Trophoblast cell (in vitro differentiated cells and primary cell): ENCODE measurements around the gene LOX.
A peak's percentile ranks its signal among the peaks of the same experiment; 100 is the strongest.
"Not testable (repeated sequence)": the region's sequence is repeated elsewhere in the genome, so short reads cannot be mapped to it uniquely, and the experiment has no call there.

Source experiments
- DNase-seq, 2 donors: peaks; one replicate each; pipeline ENCODE4 v3.0.0-alpha.2; 2016
- H2AFZ ChIP-seq: 2 replicates; pipeline ENCODE4 v1.6.1; 2013; ENCODE audit warnings: low read length, moderate library complexity, mild to moderate bottlenecking; ENCODE audit not compliant: insufficient read depth, poor library complexity
- H2AK5ac ChIP-seq: 2 replicates; pipeline ENCODE4 v1.6.1; 2013; ENCODE audit warnings: mild to moderate bottlenecking, low read length
- H2BK120ac ChIP-seq: 2 replicates; pipeline ENCODE4 v1.6.1; 2013; ENCODE audit warnings: low read length, mild to moderate bottlenecking, moderate library complexity; ENCODE audit not compliant: insufficient read depth, poor library complexity
- H2BK12ac ChIP-seq: 2 replicates; pipeline ENCODE4 v1.6.1; 2013; ENCODE audit warnings: mild to moderate bottlenecking, low read length, moderate library complexity
- H2BK5ac ChIP-seq: 2 replicates; pipeline ENCODE4 v1.6.1; 2013; ENCODE audit warnings: low read length, low read depth, moderate library complexity, mild to moderate bottlenecking; ENCODE audit not compliant: poor library complexity
- H3K14ac ChIP-seq: 2 replicates; pipeline ENCODE4 v1.6.1; 2013; ENCODE audit warnings: mild to moderate bottlenecking, low read length
- H3K18ac ChIP-seq: 2 replicates; pipeline ENCODE4 v1.6.1; 2013; ENCODE audit warnings: mild to moderate bottlenecking, low read length
- H3K23ac ChIP-seq: 2 replicates; pipeline ENCODE4 v1.6.1; 2013; ENCODE audit warnings: low read length
- H3K27ac ChIP-seq: 2 replicates; pipeline ENCODE4 v1.5.1; 2013; ENCODE audit warnings: low read depth, mild to moderate bottlenecking, inconsistent platforms, low read length, moderate library complexity
- H3K27me3 ChIP-seq: 2 replicates; pipeline ENCODE4 v1.6.1; 2013; ENCODE audit warnings: inconsistent platforms, mild to moderate bottlenecking, low read length, moderate library complexity; ENCODE audit not compliant: insufficient read depth
- H3K36me3 ChIP-seq, 2 experiments: 1 replicate in 1 of 2; 2 replicates in 1 of 2; pipeline ENCODE4 v1.6.1; 2013; ENCODE audit warnings: low read length in 2 of 2, mild to moderate bottlenecking in 2 of 2, moderate library complexity in 1 of 2; ENCODE audit not compliant: insufficient read depth in 2 of 2, control insufficient read depth in 1 of 2
- H3K4ac ChIP-seq: 2 replicates; pipeline ENCODE4 v1.6.1; 2013; ENCODE audit warnings: low read depth, mild to moderate bottlenecking, low read length, moderate library complexity
- H3K4me1 ChIP-seq, 2 experiments: 1 replicate in 1 of 2; 2 replicates in 1 of 2; pipeline ENCODE4 v1.6.1; 2013; ENCODE audit warnings: low read length in 2 of 2, mild to moderate bottlenecking in 2 of 2, moderate library complexity in 1 of 2; ENCODE audit not compliant: insufficient read depth in 2 of 2, control insufficient read depth in 1 of 2
- H3K4me2 ChIP-seq: 2 replicates; pipeline ENCODE4 v1.6.1; 2013; ENCODE audit warnings: inconsistent platforms, mild to moderate bottlenecking, low read length, moderate library complexity
- H3K4me3 ChIP-seq: 2 replicates; pipeline ENCODE4 v1.5.1; 2013; ENCODE audit warnings: mild to moderate bottlenecking, low read depth, low read length, inconsistent platforms
- H3K79me1 ChIP-seq: one replicate; pipeline ENCODE4 v1.6.1; 2013; ENCODE audit warnings: low read length
- H3K79me2 ChIP-seq: 2 replicates; pipeline ENCODE4 v1.6.1; 2013; ENCODE audit warnings: low read length, mild to moderate bottlenecking; ENCODE audit not compliant: control insufficient read depth, insufficient read depth, poor library complexity
- H3K9ac ChIP-seq: 2 replicates; pipeline ENCODE4 v1.6.1; 2013; ENCODE audit warnings: mild to moderate bottlenecking, low read length
- H3K9me3 ChIP-seq: 2 replicates; pipeline ENCODE4 v1.6.1; 2013; ENCODE audit warnings: low read depth, mild to moderate bottlenecking, control low read depth, inconsistent platforms, low read length; ENCODE audit not compliant: insufficient read depth
- H4K12ac ChIP-seq: 2 replicates; pipeline ENCODE4 v1.6.1; 2013; ENCODE audit warnings: low read depth, mild to moderate bottlenecking, low read length, moderate library complexity
- H4K8ac ChIP-seq: 2 replicates; pipeline ENCODE4 v1.6.1; 2013; ENCODE audit warnings: low read depth, mild to moderate bottlenecking, low read length, moderate library complexity
- H4K91ac ChIP-seq: one replicate; pipeline ENCODE4 v1.6.1; 2013; ENCODE audit warnings: low read depth, mild to moderate bottlenecking, low read length, moderate library complexity
- WGBS: extraction: QIAGEN DNeasy Blood & Tissue Kit; methylation state at CpG from one replicate; pipeline ENCODE4 v1.1.7; 2013; ENCODE audit warnings: missing lambda C conversion rate; ENCODE audit not compliant: insufficient read length, insufficient coverage; ENCODE audit errors: extremely low coverage; 5-methylcytosine and 5-hydroxymethylcytosine counted together

LOX gene

DNA sequence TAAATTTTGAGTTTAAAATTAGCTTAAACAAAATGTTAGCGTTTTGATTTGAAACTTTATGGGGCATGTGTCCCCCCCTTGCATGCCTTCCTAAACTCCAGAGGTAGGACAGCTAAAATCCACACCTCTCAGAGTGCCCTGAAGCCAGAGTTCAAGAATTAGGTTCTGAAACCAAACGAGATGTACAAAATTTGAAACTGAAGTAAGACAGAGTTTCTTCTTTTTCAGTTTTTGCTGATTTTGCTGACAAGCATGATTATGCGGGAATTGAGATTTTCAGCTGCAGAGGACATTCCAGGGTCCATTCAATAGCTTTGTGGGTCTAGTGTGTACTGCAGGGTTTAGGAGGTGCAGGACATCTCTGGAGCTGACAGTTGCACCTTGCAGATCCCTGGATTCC is 17.1 kb upstream of the LOX start:
- no CpG with 5 or more reads among the region's 3 CpGs for WGBS
- Histone ChIP-seq H3K79me2 (no peaks in the 10 kb centered on the region), H4K12ac (no peak overlapping the region), H4K8ac (no peak overlapping the region), H3K27ac (no peak overlapping the region), H2BK5ac (no peak overlapping the region), H3K18ac (no peak overlapping the region), H3K36me3 (no peaks in the 10 kb centered on the region), H3K9me3 (no peaks in the 10 kb centered on the region), H3K9ac (no peak overlapping the region), H3K27me3 (no peaks in the 10 kb centered on the region), H2BK12ac (no peak overlapping the region), H4K91ac (no peak overlapping the region), H3K23ac (no peak overlapping the region), H3K14ac (no peak overlapping the region), H3K79me1 (no peaks in the 10 kb centered on the region), H2AK5ac (no peak overlapping the region), H3K4ac (no peak overlapping the region), H3K4me3 (no peak overlapping the region), H2BK120ac (no peak overlapping the region), H2AFZ (no peak overlapping the region), H3K4me1 (peaks cover 4 to 5% of the 10 kb centered on the region in 2 experiments), H3K4me2 (no peak overlapping the region)
- DNase-seq, result no peak

DNA sequence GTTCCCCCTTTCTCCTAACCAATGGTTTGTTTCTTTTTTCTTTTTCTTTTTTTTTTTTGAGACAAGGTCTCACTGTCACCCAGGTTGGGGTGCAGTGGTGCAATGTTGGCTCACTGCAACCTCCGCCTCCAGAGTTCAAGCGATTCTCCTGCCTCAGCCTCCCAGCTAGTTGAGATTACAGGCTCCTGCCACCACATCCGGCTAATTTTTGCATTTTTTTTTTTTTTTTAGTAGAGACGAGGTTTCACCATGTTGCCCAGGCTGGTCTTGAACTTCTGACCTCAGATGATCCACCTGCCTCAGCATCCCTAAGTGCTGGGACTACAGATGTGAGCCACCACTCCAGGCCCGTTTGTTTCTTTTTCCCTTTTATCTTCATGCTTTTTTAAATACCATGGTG is 16.2 kb upstream of the LOX start:
- not testable (repeated sequence) for H3K9ac ChIP-seq, H2AFZ ChIP-seq, H4K8ac ChIP-seq, H3K4ac ChIP-seq, H3K79me2 ChIP-seq, H3K4me2 ChIP-seq, H2BK120ac ChIP-seq, DNase-seq, H4K91ac ChIP-seq, H3K27me3 ChIP-seq, H3K14ac ChIP-seq, H3K18ac ChIP-seq, H3K36me3 ChIP-seq, H3K79me1 ChIP-seq, H3K27ac ChIP-seq, H2AK5ac ChIP-seq, H4K12ac ChIP-seq, H3K9me3 ChIP-seq, H3K4me1 ChIP-seq, H2BK5ac ChIP-seq, H3K4me3 ChIP-seq, H3K23ac ChIP-seq, H2BK12ac ChIP-seq
- no CpG with 5 or more reads among the region's 5 CpGs for WGBS

DNA sequence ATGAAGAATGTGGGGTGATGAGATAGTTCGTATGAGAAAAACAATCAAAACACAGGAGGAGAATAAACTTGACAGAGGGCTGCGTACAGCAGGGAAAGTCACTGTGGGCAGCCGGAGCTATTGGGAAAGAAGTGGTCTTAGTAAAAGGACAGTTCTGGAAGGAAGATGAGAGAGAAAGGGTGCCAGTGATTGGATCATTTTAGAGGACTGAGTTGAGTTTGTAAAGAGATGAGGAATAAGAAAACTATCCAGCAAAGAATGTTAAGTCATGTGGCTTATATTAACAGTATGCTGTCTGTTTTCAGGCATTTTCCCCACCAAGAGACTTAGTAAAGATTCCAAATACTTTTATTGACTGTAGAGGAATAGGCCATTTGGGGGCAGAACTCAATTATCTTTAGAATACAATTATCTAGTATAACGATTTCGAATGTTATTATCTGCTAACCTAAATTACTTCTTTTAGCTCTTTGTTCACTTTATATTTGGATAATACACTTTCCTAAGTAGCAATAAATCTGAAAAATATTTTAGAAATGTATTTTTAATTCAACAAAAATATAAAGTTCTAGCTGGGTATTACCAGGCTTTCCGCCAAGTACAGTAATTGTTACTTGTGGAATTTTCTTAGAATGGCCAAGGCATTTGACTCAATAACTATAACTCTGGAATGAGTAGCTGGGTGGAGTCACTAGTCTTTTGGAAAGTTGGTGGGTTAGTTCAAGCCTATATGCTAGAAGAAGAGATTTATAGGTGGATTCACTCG is 15.5 kb upstream of the LOX start:
- H2AK5ac ChIP-seq, result no peak overlapping the region

DNA sequence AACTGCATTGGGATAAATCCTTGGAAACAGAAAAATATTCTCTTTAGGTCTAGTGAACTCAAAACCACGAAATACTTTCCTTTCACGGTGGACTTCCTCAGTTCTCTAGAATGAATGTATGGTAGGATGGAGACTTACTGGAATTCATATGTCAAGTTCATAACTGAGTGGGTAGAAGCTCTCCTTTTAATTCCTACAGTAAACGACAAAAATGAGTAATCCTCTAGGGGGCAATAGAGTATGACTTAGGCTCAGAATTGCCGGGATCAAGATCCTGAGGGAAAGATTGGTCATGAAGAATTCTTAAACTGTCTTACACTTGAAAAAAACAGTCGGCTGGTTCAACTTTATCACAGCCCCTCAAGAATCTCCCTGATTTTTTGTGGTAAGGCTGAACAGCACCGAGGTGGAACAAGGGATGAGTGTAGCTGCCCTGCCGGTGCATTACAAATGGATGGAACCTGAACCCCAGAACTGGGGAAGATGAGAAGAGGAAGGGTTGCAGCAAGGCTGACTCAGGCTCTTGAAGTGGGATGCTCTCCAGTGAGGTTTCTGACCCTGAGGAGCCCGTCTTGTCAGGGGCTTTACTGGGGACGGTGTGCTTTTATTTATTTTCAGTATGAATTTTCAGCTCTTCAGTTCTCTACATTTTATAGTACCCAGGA is 14.0 kb upstream of the LOX start:
- no peak overlapping the region for H2AK5ac ChIP-seq
- no peak overlapping the region for H4K8ac ChIP-seq
- no peak overlapping the region for H2BK12ac ChIP-seq
- no peaks in the 10 kb centered on the region for H3K79me2 ChIP-seq
- H3K4me2 ChIP-seq, result no peak overlapping the region
- H3K9ac ChIP-seq, result no peak overlapping the region
- WGBS, result no CpG with 5 or more reads among the region's 9 CpGs
- no peaks in the 10 kb centered on the region for H3K9me3 ChIP-seq
- no peak overlapping the region for H3K4me3 ChIP-seq
- H2AFZ ChIP-seq, result no peak overlapping the region
- H3K27me3 ChIP-seq, result no peaks in the 10 kb centered on the region
- no peak overlapping the region for H4K91ac ChIP-seq
- no peak overlapping the region for H2BK5ac ChIP-seq
- DNase-seq, result peak in 1 of 2 donors; percentile 60
- no peak overlapping the region for H3K23ac ChIP-seq
- no peak overlapping the region for H3K27ac ChIP-seq
- H3K79me1 ChIP-seq, result no peaks in the 10 kb centered on the region
- H3K4ac ChIP-seq, result no peak overlapping the region
- H3K36me3 ChIP-seq, result no peaks in the 10 kb centered on the region
- no peak overlapping the region for H4K12ac ChIP-seq
- H3K18ac ChIP-seq, result no peak overlapping the region
- no peak overlapping the region for H2BK120ac ChIP-seq
- no peak overlapping the region for H3K14ac ChIP-seq
- no peaks in the 10 kb centered on the region for H3K4me1 ChIP-seq

More for the DNA sequence above, 15.5 kb upstream of the LOX start:
- no peak overlapping the region for H2BK5ac ChIP-seq
- no peaks in the 10 kb centered on the region for H3K79me1 ChIP-seq
- H2BK120ac ChIP-seq, result no peak overlapping the region
- no peaks in the 10 kb centered on the region for H3K4me1 ChIP-seq
- H4K12ac ChIP-seq, result no peak overlapping the region
- no peaks in the 10 kb centered on the region for H3K9me3 ChIP-seq
- H3K14ac ChIP-seq, result no peak overlapping the region
- H3K27ac ChIP-seq, result no peak overlapping the region
- H3K4me3 ChIP-seq, result no peak overlapping the region
- no peak overlapping the region for H3K18ac ChIP-seq
- H3K23ac ChIP-seq, result no peak overlapping the region
- no peak overlapping the region for H2AFZ ChIP-seq
- no peak overlapping the region for H4K91ac ChIP-seq
- peak in 1 of 2 donors; percentile 44 for DNase-seq
- H3K4ac ChIP-seq, result no peak overlapping the region
- H3K36me3 ChIP-seq, result no peaks in the 10 kb centered on the region
- no peak overlapping the region for H3K9ac ChIP-seq
- no peak overlapping the region for H3K4me2 ChIP-seq
- no peak overlapping the region for H2BK12ac ChIP-seq
- H3K27me3 ChIP-seq, result no peaks in the 10 kb centered on the region
- no peak overlapping the region for H4K8ac ChIP-seq
- WGBS, result no CpG with 5 or more reads among the region's 7 CpGs
- H3K79me2 ChIP-seq, result no peaks in the 10 kb centered on the region
